CD4-positive, alpha-beta T cell treated with Interleukin-4 for 1 hour (primary cell): ENCODE results near the gene HINT1.
"Not testable (repeated sequence)": the region's sequence is repeated elsewhere in the genome, so short reads cannot be mapped to it uniquely, and the experiment has no call there.

ENCODE experiments used
- DNase-seq, 2 donors: peaks; one replicate each; pipeline ENCODE4 v3.0.0-alpha.2; 2020 to 2022

The HINT1 gene

DNA sequence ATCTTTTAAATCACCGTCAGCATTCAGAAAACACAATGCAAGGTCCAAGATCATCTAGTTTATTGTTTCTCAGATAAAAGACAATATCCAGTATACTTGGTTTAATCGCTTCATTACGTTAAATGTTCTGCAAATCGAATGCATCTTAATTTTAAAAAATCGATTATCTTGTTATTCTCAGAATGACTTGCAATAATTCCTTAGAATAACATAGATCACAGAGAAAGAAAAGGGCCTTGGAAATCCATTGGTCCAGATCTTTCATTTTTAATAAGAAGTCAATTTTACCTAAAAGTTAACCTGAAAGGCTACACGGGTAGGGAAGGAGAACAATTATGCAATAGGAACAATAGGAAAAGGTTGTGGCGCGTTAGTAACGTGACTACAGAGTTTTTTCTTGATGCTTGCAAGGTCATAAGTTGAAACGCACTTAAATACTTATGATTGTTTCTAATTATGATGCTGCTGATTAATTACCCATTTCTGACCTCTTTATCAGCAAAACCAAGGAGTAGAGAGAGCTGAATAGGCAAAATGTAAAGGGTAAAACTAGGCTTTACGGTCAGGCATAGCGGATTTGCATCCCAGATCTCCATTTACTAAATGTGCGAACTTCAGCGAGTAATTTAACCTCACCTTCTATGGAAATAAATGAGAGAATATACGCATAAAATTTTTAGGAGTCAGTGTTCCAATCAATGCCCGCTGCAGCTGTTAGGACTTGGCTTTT is 4.9 kb upstream of the HINT1 start:
- no peak for DNase-seq

DNA sequence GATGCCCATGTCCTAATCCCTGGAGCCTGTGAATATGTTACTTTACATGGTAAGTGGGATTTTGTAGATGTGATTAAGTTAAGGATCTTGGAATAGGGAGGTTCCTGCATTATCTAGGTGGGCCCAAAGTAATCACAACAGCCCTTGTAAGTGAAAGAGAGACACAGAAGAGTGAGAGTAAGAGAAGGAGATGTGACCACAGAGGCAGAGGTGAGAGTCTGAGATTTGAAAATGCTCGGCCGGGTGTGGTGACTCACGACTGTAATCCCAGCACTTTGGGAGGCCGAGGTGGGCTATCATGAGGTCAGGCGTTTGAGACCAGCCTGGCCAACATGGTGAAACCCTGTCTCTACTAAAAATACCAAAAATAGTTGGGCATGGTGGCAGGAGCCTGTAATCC is 2.6 kb upstream of the HINT1 start:
- no peak for DNase-seq

DNA sequence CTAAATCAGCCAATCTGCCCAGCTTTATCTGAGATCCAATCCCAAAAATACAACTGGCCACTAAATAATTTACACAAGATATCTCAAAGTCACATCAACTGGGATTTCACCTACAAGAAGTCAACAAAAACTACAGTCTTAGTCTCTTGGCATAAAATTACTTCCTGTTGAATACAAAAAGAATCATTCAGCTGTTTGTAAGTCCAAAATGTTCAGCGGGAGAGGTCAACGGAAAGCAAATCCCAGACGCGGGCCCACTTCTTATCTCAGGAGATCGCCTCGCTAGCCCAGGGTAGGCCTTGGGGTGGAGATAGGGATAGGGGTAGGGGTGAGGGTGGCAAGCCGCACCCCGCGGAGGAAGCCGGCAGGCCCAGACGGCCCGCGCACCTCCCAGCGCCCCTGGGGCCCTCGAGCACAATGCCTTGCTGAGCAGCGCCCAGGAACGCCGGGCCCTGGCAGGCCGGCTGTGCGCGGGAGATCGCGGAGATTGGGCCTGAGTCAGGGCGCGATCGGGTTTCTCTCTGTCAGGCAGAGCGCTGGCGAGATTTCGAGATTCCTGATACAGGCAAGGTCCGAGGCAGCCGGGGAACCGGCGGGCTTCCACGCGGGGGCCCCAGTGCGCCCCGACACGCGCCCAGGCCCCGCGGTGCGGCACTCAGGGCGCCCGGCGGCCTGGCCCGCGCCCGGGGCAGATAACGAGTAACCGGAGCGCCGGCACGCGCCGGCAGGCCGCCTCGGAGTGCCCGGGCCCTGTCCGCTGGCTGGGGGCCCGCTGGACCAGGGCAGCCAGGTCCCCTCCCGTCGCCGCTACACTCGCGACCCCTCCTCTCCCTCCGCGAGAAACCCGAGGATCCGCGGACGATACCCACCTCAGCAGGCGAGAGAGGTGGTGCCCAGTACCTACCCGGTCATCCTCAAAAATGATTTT is 601 bp downstream of the HINT1 start:
- peak; percentile 73 to 74 for DNase-seq

DNA sequence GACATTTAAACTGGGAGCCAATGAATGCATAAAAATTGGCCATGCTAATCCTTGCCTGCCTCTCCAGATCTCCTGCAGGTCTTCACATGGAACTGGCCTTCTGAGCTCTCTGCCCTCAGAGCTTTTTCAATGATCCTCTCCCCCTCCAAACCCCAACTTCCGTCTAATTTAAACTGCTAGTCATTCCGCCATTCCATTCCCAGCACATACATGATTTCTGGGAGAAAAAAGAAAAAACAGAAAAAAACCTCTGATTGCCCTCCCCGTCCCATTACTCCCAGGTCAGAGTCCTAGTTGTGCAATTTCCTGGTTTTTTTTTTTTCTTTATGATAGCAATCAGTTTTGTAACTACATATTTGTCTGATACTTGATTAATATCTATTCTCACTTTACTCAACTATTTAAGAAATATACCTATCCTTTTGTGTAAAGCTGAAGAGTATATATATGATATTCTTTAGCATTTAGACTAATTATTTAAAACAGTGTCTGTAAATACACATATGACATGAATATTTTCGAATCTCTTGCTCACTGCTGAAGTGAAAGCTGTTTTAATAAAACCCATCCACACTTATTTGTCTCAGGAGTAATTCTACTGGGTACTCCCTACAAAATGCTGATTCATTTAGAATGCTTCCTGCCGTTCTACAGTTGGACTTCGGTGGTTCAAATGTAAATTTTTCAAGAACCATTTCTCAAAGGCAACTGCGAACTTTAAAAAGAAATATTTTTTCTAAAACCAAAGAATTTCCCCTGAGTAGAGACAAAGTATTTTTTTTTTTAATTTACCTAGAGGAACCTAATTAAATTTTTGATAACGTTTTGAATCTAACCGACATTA is 1.6 kb downstream of the HINT1 start:
- peak in 1 of 2 donors; percentile 48 for DNase-seq

DNA sequence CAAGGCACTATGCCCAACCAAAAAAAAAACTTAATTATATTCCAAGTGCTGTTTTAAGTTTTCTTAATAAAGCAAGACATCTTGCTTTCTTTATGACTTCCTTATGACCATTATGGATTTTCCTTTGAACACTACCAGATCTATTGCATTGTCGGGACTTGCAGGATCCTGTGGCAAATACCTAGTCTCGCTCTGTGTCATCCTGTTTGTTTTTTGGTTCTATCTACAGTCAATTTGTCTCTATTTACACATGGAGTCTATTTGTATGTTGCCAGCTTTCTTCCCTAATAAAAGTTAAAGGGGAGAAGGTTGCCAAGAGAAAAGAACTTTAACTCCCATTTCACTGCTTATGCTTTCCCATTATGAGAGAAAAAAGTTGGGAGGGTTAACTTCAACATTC is 4.9 kb downstream of the HINT1 start:
- no peak for DNase-seq

DNA sequence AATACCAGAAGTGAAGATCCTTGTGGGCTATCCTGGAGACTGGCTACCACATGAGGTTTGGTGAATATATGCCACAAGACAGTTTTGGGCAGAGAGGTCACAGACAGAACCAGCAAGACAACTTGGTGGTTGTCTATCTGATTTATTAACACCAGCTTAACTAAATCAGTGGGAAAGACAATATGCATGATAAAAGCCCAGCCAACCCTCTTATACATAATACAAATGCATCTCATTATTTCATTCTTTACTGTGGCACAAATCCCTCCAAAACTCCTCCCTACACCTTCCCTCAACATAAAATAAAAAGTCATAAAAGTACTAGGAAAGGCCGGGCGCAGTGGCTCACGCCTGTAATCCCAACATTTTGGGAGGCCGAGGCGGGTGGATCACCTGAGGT is 8.1 kb downstream of the HINT1 start:
- DNase-seq: no peak

DNA sequence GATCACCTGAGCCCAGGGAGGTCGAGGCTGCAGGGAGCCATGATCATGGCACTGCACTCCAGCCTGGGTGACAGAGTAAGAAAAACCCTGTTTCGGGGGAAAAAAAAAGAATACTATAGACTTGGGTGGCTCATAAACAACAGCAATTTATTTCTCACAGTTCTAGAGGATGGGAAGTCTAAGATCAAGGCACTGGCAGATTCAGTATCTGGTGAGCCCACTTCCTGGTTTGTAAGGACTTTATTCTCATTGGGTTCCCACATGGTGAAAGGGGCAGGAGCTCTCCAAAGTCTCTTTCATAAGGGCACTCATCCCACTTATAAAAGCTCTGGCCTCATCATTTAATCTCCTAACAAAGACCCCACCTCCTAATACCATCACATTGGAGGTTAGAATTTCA is 8.7 kb downstream of the HINT1 start:
- no peak for DNase-seq

DNA sequence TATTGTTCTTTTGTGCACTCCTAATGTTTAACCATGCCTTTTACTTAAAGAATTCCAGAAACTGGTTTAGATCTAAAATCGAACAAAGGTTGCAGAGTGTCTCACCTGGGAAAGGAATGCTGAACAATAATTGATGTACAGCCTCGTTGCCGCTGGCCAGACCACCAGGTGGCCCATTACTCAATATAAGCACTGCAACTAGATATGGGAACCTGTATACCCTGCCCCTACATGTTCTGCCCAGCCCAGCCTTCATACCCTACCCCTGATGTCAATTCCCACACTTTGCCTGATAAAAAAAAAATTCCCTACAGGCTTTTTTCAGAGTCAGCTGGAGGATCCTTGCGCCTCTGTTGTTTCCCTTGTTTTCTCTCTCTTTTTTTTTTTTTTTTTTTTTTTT is 13.8 kb downstream of the HINT1 start:
- DNase-seq: no peak

DNA sequence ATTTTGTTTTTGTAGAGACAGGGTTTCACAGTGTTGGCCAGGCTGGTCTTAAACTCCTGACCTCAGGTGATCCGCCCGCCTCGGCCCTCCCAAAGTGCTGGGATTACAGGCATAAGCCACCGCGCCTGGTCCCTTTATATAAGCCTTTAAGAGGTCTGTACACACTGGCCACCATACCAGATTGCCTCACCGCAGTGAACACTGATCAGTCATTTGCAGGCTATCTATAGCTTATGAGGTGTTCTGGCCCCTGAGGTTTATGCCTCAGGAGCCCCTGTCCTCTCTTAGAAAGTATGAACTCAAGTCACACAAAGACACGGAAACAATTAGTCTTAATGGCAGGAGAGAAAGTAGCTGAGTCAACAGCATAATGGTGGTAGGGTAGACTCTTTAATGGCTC is 14.6 kb downstream of the HINT1 start:
- no peak for DNase-seq

DNA sequence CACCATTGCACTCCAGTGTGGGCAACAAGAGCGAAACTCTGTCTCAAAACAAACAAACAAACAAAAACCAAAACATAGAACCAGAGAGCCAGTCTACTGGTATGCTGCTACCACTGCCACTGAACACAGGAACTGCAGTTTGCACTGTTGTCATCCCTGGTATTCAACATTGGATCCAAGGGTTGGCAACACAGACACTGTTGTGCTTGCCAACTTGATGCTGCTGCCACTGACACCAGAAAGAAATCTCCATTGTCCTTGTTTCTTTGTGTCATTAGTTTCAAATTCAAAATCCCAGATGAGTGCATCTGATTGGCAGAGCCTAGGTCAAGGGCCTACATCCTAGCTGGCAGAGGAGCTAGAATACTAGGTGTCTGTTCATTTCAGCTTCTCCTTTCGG is 16.2 kb downstream of the HINT1 start:
- DNase-seq: no peak

DNA sequence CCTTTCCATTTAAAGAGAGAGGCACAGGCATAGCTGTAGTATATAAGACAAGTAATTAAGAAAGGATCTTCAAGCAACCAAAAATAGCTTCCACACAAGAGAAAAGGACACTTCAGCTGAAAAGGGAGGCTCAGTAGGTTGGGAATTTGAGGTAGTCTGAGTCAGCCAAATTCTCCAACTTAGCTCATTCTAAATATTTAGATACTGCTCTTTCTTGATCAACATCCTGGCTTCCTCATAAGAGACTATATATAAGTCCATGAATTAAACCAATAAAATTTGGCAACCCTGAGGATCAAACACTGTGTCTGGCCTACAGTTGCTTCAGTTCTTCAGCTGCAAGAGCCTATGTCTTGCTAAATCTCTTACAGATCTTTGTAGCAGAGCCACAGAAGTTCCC is 17.8 kb downstream of the HINT1 start:
- DNase-seq: no peak

DNA sequence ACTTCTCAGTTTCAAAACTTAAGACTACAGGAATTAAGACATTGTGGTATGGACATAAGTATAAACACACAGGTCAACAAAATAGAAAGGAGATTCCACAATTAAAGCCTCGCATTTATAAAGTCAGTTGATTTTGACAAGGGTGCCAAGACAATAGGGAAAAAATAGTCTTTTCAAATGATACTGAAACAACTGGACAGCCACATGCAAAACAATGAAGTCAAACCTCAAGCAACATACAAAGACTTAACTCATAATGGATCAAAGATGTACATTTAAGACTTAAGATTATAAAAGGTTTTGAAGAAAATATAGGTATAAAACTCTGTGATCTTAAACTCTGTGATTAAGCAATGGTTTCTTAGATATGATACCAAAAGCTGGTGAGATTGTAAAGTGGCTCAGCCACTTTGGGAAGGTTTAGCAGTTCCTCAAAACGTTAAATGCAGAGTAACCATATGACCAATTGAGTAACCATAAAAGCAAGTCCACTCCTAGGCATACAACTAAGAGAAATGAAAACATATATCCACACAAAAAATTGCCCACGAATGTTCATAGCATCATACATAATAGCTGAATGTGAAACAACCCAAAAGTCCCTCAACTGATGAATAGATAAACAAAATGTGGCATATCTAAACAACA is 22.0 kb downstream of the HINT1 start:
- DNase-seq: no peak

DNA sequence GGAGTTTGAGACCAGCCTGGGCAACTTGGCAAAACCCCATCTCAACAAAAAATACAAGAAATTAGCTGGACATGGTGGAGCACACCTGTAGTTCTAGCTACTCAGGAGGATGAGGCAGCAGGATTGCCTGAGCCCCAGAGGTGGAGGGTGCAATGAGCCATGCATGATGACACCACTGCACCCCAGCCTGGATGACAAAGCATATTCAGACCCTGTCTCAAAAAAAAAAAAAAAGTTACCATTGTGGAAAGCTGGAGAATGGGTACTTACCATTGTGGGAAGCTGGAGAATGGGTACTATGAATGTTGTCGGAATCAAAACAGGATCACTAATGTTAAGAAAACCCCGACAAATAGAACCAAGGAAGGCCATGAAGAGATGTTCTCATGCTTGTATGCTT is 25.7 kb downstream of the HINT1 start:
- no peak for DNase-seq

DNA sequence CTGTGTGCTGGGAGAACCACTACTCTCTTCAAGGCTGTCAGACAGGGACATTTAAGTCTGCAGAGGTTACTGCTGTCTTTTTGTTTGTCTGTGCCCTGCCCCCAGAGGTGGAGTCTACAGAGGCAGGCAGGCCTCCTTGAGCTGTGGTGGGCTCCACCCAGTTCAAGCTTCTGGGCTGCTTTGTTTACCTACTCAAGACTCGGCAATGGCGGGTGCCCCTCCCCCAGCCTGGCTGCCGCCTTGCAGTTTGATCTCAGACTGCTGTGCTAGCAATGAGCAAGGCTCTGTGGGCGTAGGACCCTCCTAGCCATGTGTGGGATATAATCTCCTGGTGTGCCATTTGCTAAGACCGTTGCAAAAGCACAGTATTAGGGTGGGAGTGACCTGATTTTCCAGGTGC is 26.6 kb downstream of the HINT1 start:
- DNase-seq: peak in 1 of 2 donors; percentile 19

DNA sequence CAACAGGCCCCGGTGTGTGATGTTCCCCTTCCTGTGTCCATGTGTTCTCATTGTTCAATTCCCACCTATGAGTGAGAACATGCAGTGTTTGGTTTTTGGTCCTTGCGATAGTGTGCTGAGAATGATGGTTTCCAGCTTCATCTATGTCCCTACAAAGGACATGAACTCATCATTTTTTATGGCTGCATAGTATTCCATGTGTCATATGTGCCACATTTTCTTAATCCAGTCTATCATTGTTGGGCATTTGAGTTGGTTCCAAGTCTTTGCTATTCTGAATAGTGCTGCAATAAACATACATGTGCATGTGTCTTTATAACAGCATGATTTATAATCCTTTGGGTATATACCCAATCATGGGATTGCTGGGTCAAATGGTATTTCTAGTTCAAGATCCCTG is 32.0 kb downstream of the HINT1 start:
- not testable (repeated sequence) for DNase-seq

DNA sequence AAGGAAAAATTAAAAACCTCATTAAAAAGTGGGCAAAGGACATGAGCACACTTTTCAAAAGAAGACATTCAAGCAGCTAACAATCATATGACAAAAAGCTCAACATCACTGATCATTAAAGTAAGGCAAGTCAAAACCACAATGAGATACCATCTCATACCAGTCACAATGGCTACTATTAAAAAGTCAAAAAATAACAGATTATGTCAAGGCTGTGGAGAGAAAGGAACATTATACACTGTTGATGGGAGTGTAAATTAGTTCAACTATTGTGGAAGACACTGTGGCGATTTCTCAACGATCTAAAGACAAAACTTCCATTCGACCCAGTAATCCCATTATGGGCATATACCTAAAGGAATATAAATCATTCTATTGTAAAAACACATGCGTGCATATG is 35.8 kb downstream of the HINT1 start:
- no peak for DNase-seq

DNA sequence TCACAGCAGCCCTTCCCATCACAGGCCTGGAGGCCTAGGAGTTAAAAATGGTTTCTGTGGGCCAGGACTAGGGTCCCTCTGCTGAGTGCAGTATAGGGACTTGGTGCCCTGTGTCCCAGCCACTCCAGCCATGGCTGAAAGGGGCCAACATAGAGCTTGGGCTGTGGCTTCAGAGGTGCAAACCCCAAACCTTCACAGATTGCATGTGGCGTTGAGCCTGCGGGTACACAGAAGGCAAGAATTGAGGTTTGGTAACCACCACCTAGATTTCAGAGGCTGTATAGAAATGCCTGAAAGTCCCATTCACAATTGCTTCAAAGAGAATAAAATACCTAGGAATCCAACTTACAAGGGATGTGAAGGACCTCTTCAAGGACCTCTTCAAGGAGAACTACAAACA is 37.8 kb downstream of the HINT1 start:
- not testable (repeated sequence) for DNase-seq

DNA sequence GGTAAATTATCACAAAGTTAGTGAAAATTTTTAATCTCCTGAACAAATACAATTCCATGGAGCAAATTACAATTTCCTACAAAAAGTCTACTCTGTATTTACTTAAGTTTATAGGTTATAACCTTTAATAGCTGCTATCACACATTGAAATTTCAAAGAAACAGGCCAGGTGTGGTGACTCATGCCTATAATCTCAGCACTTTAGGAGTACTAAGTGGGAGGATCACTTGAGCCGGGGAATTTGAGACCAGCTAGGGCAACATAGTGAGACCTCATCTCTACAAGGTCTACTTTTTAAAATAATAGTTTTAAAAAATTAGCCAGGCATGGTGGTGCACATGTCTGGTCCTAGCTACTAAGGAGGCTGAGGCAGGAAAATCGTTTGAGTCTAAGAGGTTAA is 50.3 kb downstream of the HINT1 start:
- DNase-seq: no peak

DNA sequence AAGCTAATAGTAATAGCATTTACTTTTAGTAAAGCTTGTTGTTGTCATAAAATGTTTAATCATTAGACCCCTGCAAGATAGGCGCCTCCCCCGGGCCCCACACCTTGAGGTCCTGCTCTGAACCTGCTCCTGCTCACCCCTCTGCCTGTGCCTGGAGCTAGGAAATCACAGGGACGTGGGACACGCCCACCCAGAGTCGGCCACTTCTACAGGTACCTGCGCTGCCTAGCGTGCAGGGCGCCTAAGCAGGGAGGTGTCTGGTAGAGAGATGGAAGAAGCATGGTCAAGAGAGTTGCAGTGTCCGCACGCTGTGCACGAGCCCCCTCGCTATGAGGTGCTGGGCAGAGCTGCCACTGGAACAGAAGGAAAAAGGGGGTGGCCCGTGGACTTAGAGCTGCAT is 52.6 kb downstream of the HINT1 start:
- DNase-seq: no peak

DNA sequence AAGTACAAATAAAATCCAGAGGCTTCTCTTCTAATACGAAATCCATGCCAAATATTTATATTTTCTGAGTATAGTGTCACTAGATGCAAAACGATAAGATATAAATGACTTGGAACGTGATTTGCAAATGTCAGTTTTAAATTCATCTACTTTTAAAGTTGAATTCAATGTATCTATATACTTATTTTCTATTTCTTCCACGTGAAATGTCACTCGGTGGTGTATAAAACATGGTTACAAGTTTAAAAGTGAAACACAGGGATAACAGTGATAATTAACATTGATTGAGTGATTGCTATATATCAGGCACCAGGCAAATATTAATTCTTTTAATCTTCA is 54.8 kb downstream of the HINT1 start:
- no peak for DNase-seq

DNA sequence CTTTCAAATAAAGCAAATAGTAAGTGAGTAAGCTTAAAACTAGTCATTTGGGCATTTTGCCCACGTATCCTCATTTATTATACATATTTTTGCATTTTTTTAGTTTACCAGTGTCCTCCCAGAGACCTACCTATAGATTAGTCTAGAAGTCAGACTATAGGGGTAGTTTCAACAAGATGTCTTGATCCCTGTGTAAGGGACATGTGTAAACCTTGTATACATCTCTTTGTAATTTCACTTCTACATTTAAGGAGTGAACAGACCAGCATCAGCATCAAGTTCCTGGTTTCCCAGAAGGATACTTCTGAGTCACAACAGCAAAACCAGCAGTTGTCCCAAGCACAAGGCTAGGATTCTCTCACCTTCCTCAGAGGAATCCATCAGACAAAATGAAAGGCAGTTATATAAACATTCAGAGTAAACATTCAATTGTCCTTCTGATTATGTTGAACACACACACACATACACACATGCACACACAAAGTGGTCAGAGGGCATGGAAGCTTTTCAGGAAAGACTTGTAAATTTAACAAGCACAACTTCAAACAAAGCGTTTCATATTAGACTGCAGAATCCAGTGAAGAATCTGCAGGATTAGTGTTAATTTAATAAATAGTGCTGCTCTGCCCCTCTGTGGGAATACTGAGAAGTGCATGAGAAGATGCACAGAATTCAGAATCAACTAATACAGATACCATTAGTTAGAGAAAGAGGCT is 55.4 kb downstream of the HINT1 start:
- DNase-seq: peak; percentile 17 to 69
